Nephron (organoid): Measurements from ENCODE around the gene GHRHR.
A peak's percentile ranks its signal among the peaks of the same experiment; 100 is the strongest.

Experiments
- H3K27ac Mint-ChIP-seq, 3 experiments: 2 replicates each; pipeline ENCODE4 v1.8.0; 2020; ENCODE audit warnings: mixed read lengths in 3 of 3, mild to moderate bottlenecking in 2 of 3, moderate library complexity in 1 of 3
- H3K27me3 Mint-ChIP-seq: 2 replicates; pipeline ENCODE4 v1.8.0; 2021; ENCODE audit warnings: low read depth, mild to moderate bottlenecking, moderate library complexity, mixed read lengths
- H3K36me3 Mint-ChIP-seq: 2 replicates; pipeline ENCODE4 v1.8.0; 2020; ENCODE audit warnings: low read depth, mixed read lengths
- H3K4me1 Mint-ChIP-seq: 2 replicates; pipeline ENCODE4 v1.8.0; 2020; ENCODE audit warnings: mixed read lengths
- H3K4me3 Mint-ChIP-seq, 3 experiments: 2 replicates each; pipeline ENCODE4 v1.8.0; 2020; ENCODE audit warnings: mild to moderate bottlenecking in 3 of 3, mixed read lengths in 3 of 3, moderate library complexity in 2 of 3
- H3K9me3 Mint-ChIP-seq: 2 replicates; pipeline ENCODE4 v1.8.0; 2020; ENCODE audit warnings: mixed read lengths
- CTCF ChIP-seq, 3 experiments: fragments of 200-600 bp; sonication (generic); IDR thresholded peaks; one replicate each; pipeline ENCODE4 v1.5.0; 2021; ENCODE audit warnings: antibody characterized with exemption in 3 of 3; ENCODE audit not compliant: unreplicated experiment in 3 of 3

The GHRHR gene

GRCh38 chr7:30996256-30996655 is 32.5 kb downstream of the GHRHR start:
- Mint-ChIP-seq H3K9me3 (no peaks in the 10 kb centered on the region), H3K36me3 (no peaks in the 10 kb centered on the region), H3K27ac (no peak overlapping the region), H3K4me1 (peaks cover 17% of the 10 kb centered on the region), H3K27me3 (peaks cover 6% of the 10 kb centered on the region), H3K4me3 (no peak overlapping the region)
- no peak for TF ChIP-seq CTCF (IDR thresholded peaks at IDR 0.05; ENCODE audit: unreplicated experiment in 3 of 3)

- H3K27ac Mint-ChIP-seq, result peak overlapping the region in 1 of 3 experiments; percentile 12
- no peaks in the 10 kb centered on the region for H3K9me3 Mint-ChIP-seq
- peaks cover 10% of the 10 kb centered on the region for H3K27me3 Mint-ChIP-seq
- peaks cover 17% of the 10 kb centered on the region for H3K4me1 Mint-ChIP-seq
- no peak for TF ChIP-seq CTCF (IDR thresholded peaks at IDR 0.05; ENCODE audit: unreplicated experiment in 3 of 3)
- H3K36me3 Mint-ChIP-seq, result no peaks in the 10 kb centered on the region
- H3K4me3 Mint-ChIP-seq, result no peak overlapping the region
These were observed 33.1 kb downstream of the GHRHR start for GRCh38 chr7:30996883-30997282.

GRCh38 chr7:30997316-30997715 is 33.6 kb downstream of the GHRHR start:
- no peak for TF ChIP-seq CTCF (IDR thresholded peaks at IDR 0.05; ENCODE audit: unreplicated experiment in 3 of 3)
- Mint-ChIP-seq H3K36me3 (no peaks in the 10 kb centered on the region), H3K27me3 (peaks cover 10% of the 10 kb centered on the region), H3K27ac (no peak overlapping the region), H3K4me1 (peaks cover 17% of the 10 kb centered on the region), H3K9me3 (peaks cover 1% of the 10 kb centered on the region), H3K4me3 (no peak overlapping the region)

- no peak overlapping the region for H3K27ac Mint-ChIP-seq
- no peak for TF ChIP-seq CTCF (IDR thresholded peaks at IDR 0.05; ENCODE audit: unreplicated experiment in 3 of 3)
- H3K9me3 Mint-ChIP-seq, result peaks cover 4% of the 10 kb centered on the region
- H3K36me3 Mint-ChIP-seq, result no peaks in the 10 kb centered on the region
- peaks cover 10% of the 10 kb centered on the region for H3K27me3 Mint-ChIP-seq
- no peak overlapping the region for H3K4me3 Mint-ChIP-seq
- peaks cover 17% of the 10 kb centered on the region for H3K4me1 Mint-ChIP-seq
These were observed 34.4 kb downstream of the GHRHR start for GRCh38 chr7:30998180-30998579.

GRCh38 chr7:31000161-31000693 is 36.5 kb downstream of the GHRHR start:
- H3K36me3 Mint-ChIP-seq, result no peaks in the 10 kb centered on the region
- no peak for TF ChIP-seq CTCF (IDR thresholded peaks at IDR 0.05; ENCODE audit: unreplicated experiment in 3 of 3)
- H3K9me3 Mint-ChIP-seq, result peaks cover 4% of the 10 kb centered on the region
- H3K27me3 Mint-ChIP-seq, result peaks cover 14% of the 10 kb centered on the region
- H3K4me3 Mint-ChIP-seq, result no peak overlapping the region
- H3K27ac Mint-ChIP-seq, result peak overlapping the region in 1 of 3 experiments; percentile 10
- H3K4me1 Mint-ChIP-seq, result peaks cover 17% of the 10 kb centered on the region

GRCh38 chr7:31000779-31001178 is 37.0 kb downstream of the GHRHR start:
- Mint-ChIP-seq H3K27me3 (peaks cover 20% of the 10 kb centered on the region), H3K4me3 (no peak overlapping the region), H3K9me3 (peaks cover 4% of the 10 kb centered on the region), H3K27ac (no peak overlapping the region), H3K4me1 (peaks cover 17% of the 10 kb centered on the region), H3K36me3 (no peaks in the 10 kb centered on the region)
- TF ChIP-seq CTCF (IDR thresholded peaks at IDR 0.05; ENCODE audit: unreplicated experiment in 3 of 3), result no peak
